Spinal cord (tissue), 10 donors: ENCODE results near the gene CAMKK2. TPM values are rescaled to one million over a fixed set of nuclear protein-coding genes. Genes with fewer than 3 reads are reported as not detected.
"Not testable (repeated sequence)": the region's sequence is repeated elsewhere in the genome, so short reads cannot be mapped to it uniquely, and the experiment has no call there.

Experiments used
- DNase-seq, 6 donors: peaks; one replicate each; pipeline versions ENCODE4 v3.0.0 to v3.0.0-alpha.2; 2013 to 2015; ENCODE audit warnings: low spot score in 6 of 6, low read depth in 4 of 6
- H3K27ac ChIP-seq: one replicate; pipeline ENCODE4 v1.5.1; 2013; ENCODE audit warnings: low read depth, low read length, control low read depth
- H3K27me3 ChIP-seq: one replicate; pipeline ENCODE4 v1.6.1; 2013; ENCODE audit warnings: low read length; ENCODE audit not compliant: control insufficient read depth, insufficient read depth
- H3K36me3 ChIP-seq: one replicate; pipeline ENCODE4 v1.6.1; 2013; ENCODE audit warnings: low read length; ENCODE audit not compliant: control insufficient read depth, insufficient read depth
- H3K4me1 ChIP-seq: one replicate; pipeline ENCODE4 v1.6.1; 2013; ENCODE audit warnings: low read length; ENCODE audit not compliant: control insufficient read depth, insufficient read depth
- H3K4me3 ChIP-seq: one replicate; pipeline ENCODE4 v1.5.1; 2013; ENCODE audit warnings: low read depth, low read length, control low read depth
- H3K9me3 ChIP-seq: one replicate; pipeline ENCODE4 v1.6.1; 2013; ENCODE audit warnings: low read length; ENCODE audit not compliant: control insufficient read depth, insufficient read depth
- WGBS: methylation state at CpG from one replicate; pipeline ENCODE4 v1.1.5; 2013; ENCODE audit warnings: missing lambda C conversion rate; ENCODE audit not compliant: insufficient coverage; 5-methylcytosine and 5-hydroxymethylcytosine counted together
- polyA plus RNA-seq, 2 donors: library from polyadenylated mRNA; unstranded; fragments of 120-200 nt; gene quantifications; one replicate each; pipeline ENCODE4 v1.2.1, GENCODE V29; 2013; ENCODE audit not compliant: insufficient read length in 2 of 2
- total RNA-seq, 2 donors: library from RNA; depleted of rRNA in 1 of 2; stranded (reverse); fragments of 120-200 nt in 1 of 2; fragments of >200 nt in 1 of 2; gene quantifications; one replicate each; pipeline versions ENCODE4 v1.2.3 to v1.2.4, GENCODE V29; 2013 to 2014
- donor health status: healthy.

The CAMKK2 gene
- total and polyA plus RNA-seq, 4 donors = 18.0 to 44.2 (median 31.3) TPM

- H3K27ac ChIP-seq = no peak overlapping the region
- H3K36me3 ChIP-seq = no peaks in the 10 kb centered on the region
- H3K4me1 ChIP-seq = peaks cover 19% of the 10 kb centered on the region
- no peaks in the 10 kb centered on the region for H3K27me3 ChIP-seq
- no peak overlapping the region for H3K4me3 ChIP-seq
- no peaks in the 10 kb centered on the region for H3K9me3 ChIP-seq
- WGBS = 83% methylated on average over 2 of the region's 4 CpGs
- DNase-seq = no peak
Observed at GRCh38 chr12:121300083-121300819, 3.7 kb upstream of the CAMKK2 start.

- Histone ChIP-seq H3K27me3 (no peaks in the 10 kb centered on the region), H3K9me3 (no peaks in the 10 kb centered on the region), H3K4me1 (peaks cover 22% of the 10 kb centered on the region), H3K4me3 (no peak overlapping the region), H3K36me3 (no peaks in the 10 kb centered on the region), H3K27ac (no peak overlapping the region)
- no peak for DNase-seq
- WGBS = 100% methylated on average over 3 of the region's 4 CpGs
Observed at GRCh38 chr12:121299662-121300061, 3.2 kb upstream of the CAMKK2 start.

GRCh38 chr12:121298411-121298810 lies 1.9 kb upstream of the CAMKK2 start:
- WGBS = 96% methylated on average over 11 of the region's 13 CpGs
- not testable (repeated sequence) for DNase-seq, H3K27ac ChIP-seq

GRCh38 chr12:121297435-121297991 lies 1.0 kb upstream of the CAMKK2 start:
- peaks cover 22% of the 10 kb centered on the region for H3K4me1 ChIP-seq
- H3K36me3 ChIP-seq = peaks cover 5% of the 10 kb centered on the region
- H3K27ac ChIP-seq = peak overlapping the region; percentile 41
- 7% methylated on average over 21 of the region's 21 CpGs for WGBS
- H3K4me3 ChIP-seq = peak overlapping the region; percentile 54
- peak in 3 of 6 donors; percentile 17 to 55 (median 52) for DNase-seq
- H3K9me3 ChIP-seq = no peaks in the 10 kb centered on the region
- H3K27me3 ChIP-seq = no peaks in the 10 kb centered on the region

More at GRCh38 chr12:121298411-121298810, 1.9 kb upstream of the CAMKK2 start:
- not testable (repeated sequence) for H3K9me3 ChIP-seq, H3K4me3 ChIP-seq, H3K27me3 ChIP-seq, H3K36me3 ChIP-seq
- H3K4me1 ChIP-seq = peaks cover 22% of the 10 kb centered on the region

DNA sequence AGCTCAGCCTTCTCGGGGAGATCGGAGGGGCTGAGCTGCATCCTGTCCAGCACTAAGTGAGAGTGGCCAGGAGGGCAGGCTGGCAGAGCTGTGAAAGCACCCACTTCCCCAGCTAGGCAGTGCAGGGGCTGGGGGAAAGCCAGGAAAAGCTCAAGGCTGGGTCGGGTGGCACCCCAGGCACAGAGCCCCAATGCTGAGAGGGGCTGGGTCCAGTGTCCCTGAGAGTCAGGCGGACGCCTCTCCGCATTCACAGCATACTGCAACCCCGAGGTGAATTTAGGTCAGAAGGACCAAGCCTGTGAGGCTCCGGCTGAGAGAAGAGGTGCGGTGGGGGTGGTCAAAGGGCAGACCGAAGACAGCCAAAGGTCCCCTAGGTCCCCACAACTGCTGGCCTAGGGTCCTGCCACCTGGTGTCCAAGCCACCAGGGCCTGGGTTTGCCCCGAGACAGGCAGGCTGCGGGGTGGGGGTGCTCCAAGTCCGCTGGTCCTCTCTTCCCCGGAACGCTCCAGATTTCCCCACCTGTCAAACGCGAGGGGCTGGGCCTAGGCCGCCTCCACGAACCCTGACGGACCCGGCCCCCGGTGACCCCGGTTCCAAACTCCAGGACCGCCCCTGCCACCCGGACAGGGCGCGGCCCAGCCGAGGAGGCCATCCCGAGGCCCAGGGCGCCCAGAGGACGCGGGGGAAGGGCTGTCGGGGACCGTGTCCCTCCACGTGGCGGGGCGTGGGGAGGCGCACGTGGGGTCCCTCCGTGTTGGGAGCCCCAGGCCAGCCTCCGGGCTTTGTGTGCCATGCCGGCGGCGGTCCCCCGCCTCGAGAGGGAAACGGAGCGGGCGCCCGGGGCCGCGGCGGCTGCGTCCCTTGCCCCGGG lies 527 bp downstream of the CAMKK2 start:
- Histone ChIP-seq H3K27ac (no peak overlapping the region), H3K36me3 (peaks cover 15% of the 10 kb centered on the region), H3K4me1 (peaks cover 22% of the 10 kb centered on the region), H3K27me3 (no peaks in the 10 kb centered on the region), H3K9me3 (no peaks in the 10 kb centered on the region), H3K4me3 (peak overlapping the region; percentile 65)
- DNase-seq = peak in 2 of 6 donors; percentile 5 to 34
- under 1% methylated on average over 55 of the region's 55 CpGs for WGBS

- peaks cover 18% of the 10 kb centered on the region for H3K36me3 ChIP-seq
- H3K27ac ChIP-seq = no peak overlapping the region
- H3K27me3 ChIP-seq = no peaks in the 10 kb centered on the region
- H3K4me1 ChIP-seq = peaks cover 22% of the 10 kb centered on the region
- 4% methylated on average over 4 of the region's 7 CpGs for WGBS
- DNase-seq = peak in 2 of 6 donors; percentile 29 to 30
- peak overlapping the region; percentile 65 for H3K4me3 ChIP-seq
- H3K9me3 ChIP-seq = no peaks in the 10 kb centered on the region
Observed at GRCh38 chr12:121295116-121295745, 1.3 kb downstream of the CAMKK2 start.

DNA sequence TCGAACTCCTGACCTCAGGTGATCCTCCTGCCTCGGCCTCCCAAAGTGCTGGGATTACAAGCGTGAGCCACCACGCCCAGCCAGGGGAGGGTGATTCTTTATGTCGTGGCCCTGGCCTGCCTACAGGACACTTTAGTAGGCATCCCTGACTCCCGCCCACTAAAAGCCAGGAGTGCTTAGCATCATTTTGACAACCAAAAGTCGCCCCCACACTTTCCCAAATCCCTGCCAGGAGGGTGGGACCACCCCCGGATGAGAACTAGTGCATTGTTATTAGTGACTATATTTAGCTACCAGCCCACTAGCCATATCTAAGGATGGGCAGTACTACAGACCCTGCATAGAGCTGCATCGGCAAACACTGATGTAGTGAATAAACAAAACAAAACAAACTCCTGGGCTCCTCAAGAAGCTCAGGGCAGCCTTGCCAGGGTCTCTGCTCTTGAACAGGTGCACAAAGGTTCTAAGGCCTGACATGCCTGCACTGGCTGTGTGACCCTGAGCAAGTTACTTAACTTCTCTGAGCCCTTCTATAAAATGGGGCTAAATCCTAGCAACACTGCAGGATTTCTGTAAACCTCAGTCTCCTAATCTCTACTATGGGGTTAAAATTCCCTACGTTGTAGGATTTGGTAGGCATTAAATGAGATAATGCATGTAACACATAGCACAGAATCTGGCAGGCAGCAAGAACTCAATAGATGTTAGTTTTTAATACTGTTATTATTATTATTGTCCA lies 2.2 kb downstream of the CAMKK2 start:
- Histone ChIP-seq H3K4me3 (no peak overlapping the region), H3K9me3 (no peaks in the 10 kb centered on the region), H3K27me3 (no peaks in the 10 kb centered on the region), H3K36me3 (peaks cover 18% of the 10 kb centered on the region), H3K27ac (no peak overlapping the region), H3K4me1 (peaks cover 22% of the 10 kb centered on the region)
- no peak for DNase-seq
- WGBS = 100% methylated on average over 3 of the region's 10 CpGs

DNA sequence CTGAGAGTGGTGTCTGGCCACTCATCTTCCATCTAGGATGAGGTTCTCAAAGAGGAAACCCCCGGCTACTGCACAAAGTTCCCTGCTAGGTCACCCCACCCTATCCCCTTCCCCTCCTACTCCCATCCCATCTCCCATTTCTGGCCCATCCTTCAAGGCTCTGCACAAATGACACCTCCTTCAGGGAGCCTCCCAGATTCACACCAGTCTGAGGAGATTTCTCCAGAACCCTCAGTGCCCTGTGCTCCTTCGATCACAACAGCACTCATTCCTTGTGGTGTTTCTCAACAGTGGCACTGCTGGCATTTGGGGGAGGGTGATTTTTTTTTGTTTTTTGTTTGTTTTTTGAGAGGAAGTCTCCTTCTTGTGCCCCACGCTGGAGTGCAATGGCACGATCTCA lies 2.9 kb downstream of the CAMKK2 start:
- no peaks in the 10 kb centered on the region for H3K9me3 ChIP-seq
- DNase-seq = no peak
- peaks cover 18% of the 10 kb centered on the region for H3K36me3 ChIP-seq
- 97% methylated on average over 3 of the region's 4 CpGs for WGBS
- H3K4me1 ChIP-seq = peaks cover 25% of the 10 kb centered on the region
- H3K27me3 ChIP-seq = no peaks in the 10 kb centered on the region
- no peak overlapping the region for H3K27ac ChIP-seq
- no peak overlapping the region for H3K4me3 ChIP-seq

- Histone ChIP-seq H3K9me3 (no peaks in the 10 kb centered on the region), H3K4me1 (peaks cover 11% of the 10 kb centered on the region), H3K27ac (no peak overlapping the region), H3K36me3 (peaks cover 21% of the 10 kb centered on the region), H3K27me3 (no peaks in the 10 kb centered on the region), H3K4me3 (no peak overlapping the region)
- DNase-seq = no peak
- no CpG with 5 or more reads among the region's 5 CpGs for WGBS
Observed at GRCh38 chr12:121290410-121290809, 6.1 kb downstream of the CAMKK2 start.
